Measurements from ENCODE around the gene GOLGA5. TPM values are rescaled to one million over a fixed set of nuclear protein-coding genes. Genes with fewer than 3 reads are reported as not detected.

Gene GOLGA5
- total RNA-seq, 2 donors from 2014 or later: 19.7 to 24.2 TPM

- H3K36me3 Mint-ChIP-seq (ENCODE audit: insufficient read depth in 2 of 2): no peaks in the 10 kb centered on the region
- H3K27ac Mint-ChIP-seq: no peak overlapping the region
- no peaks in the 10 kb centered on the region for H3K4me1 Mint-ChIP-seq (ENCODE audit: low read depth)
- no peak overlapping the region for H3K4me3 Mint-ChIP-seq
- DNase-seq (peak; percentile 22 to 34), ATAC-seq (replicated peaks in 1 of 2) (peak; percentile 73 to 74)
- peaks cover 0 to 1% of the 10 kb centered on the region in 2 donors for H3K9me3 Mint-ChIP-seq
- H3K27me3 Mint-ChIP-seq (ENCODE audit: low read depth): no peaks in the 10 kb centered on the region
Measured at GRCh38 chr14:92783813-92784431, 10.2 kb upstream of the GOLGA5 start.

- no peak for ATAC-seq (replicated peaks in 1 of 2)
- H3K9me3 Mint-ChIP-seq: peaks cover 10 to 13% of the 10 kb centered on the region in 2 donors
Measured at GRCh38 chr14:92785667-92786426, 8.3 kb upstream of the GOLGA5 start.

GRCh38 chr14:92786427-92786756, 7.7 kb upstream of the GOLGA5 start:
- H3K27me3 Mint-ChIP-seq (ENCODE audit: low read depth): no peaks in the 10 kb centered on the region
- DNase-seq: no peak

More at GRCh38 chr14:92785667-92786426, 8.3 kb upstream of the GOLGA5 start:
- Mint-ChIP-seq H3K27ac (no peak overlapping the region), H3K36me3 (ENCODE audit: insufficient read depth in 2 of 2) (peaks cover 7 to 15% of the 10 kb centered on the region in 2 donors), H3K4me3 (no peak overlapping the region), H3K27me3 (ENCODE audit: low read depth) (no peaks in the 10 kb centered on the region), H3K4me1 (ENCODE audit: low read depth) (no peaks in the 10 kb centered on the region)
- no peak for DNase-seq

GRCh38 chr14:92787554-92787953, 6.6 kb upstream of the GOLGA5 start:
- H3K9me3 Mint-ChIP-seq: peaks cover 13 to 16% of the 10 kb centered on the region in 2 donors
- peaks cover 11 to 20% of the 10 kb centered on the region in 2 donors for H3K36me3 Mint-ChIP-seq (ENCODE audit: insufficient read depth in 2 of 2)
- no peak for ATAC-seq (replicated peaks in 1 of 2)
- no peak for DNase-seq
- H3K27me3 Mint-ChIP-seq (ENCODE audit: low read depth): no peaks in the 10 kb centered on the region
- H3K27ac Mint-ChIP-seq: no peak overlapping the region
- no peak overlapping the region for H3K4me3 Mint-ChIP-seq
- H3K4me1 Mint-ChIP-seq (ENCODE audit: low read depth): no peaks in the 10 kb centered on the region

More at GRCh38 chr14:92786427-92786756, 7.7 kb upstream of the GOLGA5 start:
- Mint-ChIP-seq H3K27ac (no peak overlapping the region), H3K4me1 (ENCODE audit: low read depth) (no peaks in the 10 kb centered on the region), H3K9me3 (peaks cover 10 to 14% of the 10 kb centered on the region in 2 donors), H3K36me3 (ENCODE audit: insufficient read depth in 2 of 2) (peaks cover 7 to 16% of the 10 kb centered on the region in 2 donors), H3K4me3 (no peak overlapping the region)
- ATAC-seq (replicated peaks in 1 of 2): no peak

- ATAC-seq (replicated peaks in 1 of 2) (no peak), DNase-seq (no peak)
- peaks cover 15 to 23% of the 10 kb centered on the region in 2 donors for H3K36me3 Mint-ChIP-seq (ENCODE audit: insufficient read depth in 2 of 2)
- H3K4me1 Mint-ChIP-seq (ENCODE audit: low read depth): peaks cover 12% of the 10 kb centered on the region
- no peak overlapping the region for H3K27ac Mint-ChIP-seq
- no peak overlapping the region for H3K4me3 Mint-ChIP-seq
- H3K9me3 Mint-ChIP-seq: peaks cover 16 to 19% of the 10 kb centered on the region in 2 donors
- no peaks in the 10 kb centered on the region for H3K27me3 Mint-ChIP-seq (ENCODE audit: low read depth)
Measured at GRCh38 chr14:92789457-92790089, 4.5 kb upstream of the GOLGA5 start.

GRCh38 chr14:92792885-92793284, 1.2 kb upstream of the GOLGA5 start:
- Mint-ChIP-seq H3K36me3 (ENCODE audit: insufficient read depth in 2 of 2) (peaks cover 20 to 26% of the 10 kb centered on the region in 2 donors), H3K4me1 (ENCODE audit: low read depth) (peaks cover 31% of the 10 kb centered on the region), H3K9me3 (peaks cover 16 to 19% of the 10 kb centered on the region in 2 donors), H3K4me3 (peak overlapping the region in 1 of 2 donors; percentile 97), H3K27me3 (ENCODE audit: low read depth) (no peaks in the 10 kb centered on the region), H3K27ac (no peak overlapping the region)
- no peak for DNase-seq
- ATAC-seq (replicated peaks in 1 of 2): no peak

GRCh38 chr14:92794547-92794941, 439 bp downstream of the GOLGA5 start:
- peaks cover 31% of the 10 kb centered on the region for H3K4me1 Mint-ChIP-seq (ENCODE audit: low read depth)
- H3K4me3 Mint-ChIP-seq: peak overlapping the region; percentile 97 to 99
- ATAC-seq (replicated peaks in 1 of 2): no peak
- H3K27me3 Mint-ChIP-seq (ENCODE audit: low read depth): no peaks in the 10 kb centered on the region
- peak overlapping the region; percentile 97 for H3K27ac Mint-ChIP-seq
- H3K36me3 Mint-ChIP-seq (ENCODE audit: insufficient read depth in 2 of 2): peaks cover 19 to 21% of the 10 kb centered on the region in 2 donors
- peaks cover 12 to 13% of the 10 kb centered on the region in 2 donors for H3K9me3 Mint-ChIP-seq
- peak; percentile 36 for DNase-seq

GRCh38 chr14:92794961-92795360, 856 bp downstream of the GOLGA5 start:
- no peaks in the 10 kb centered on the region for H3K27me3 Mint-ChIP-seq (ENCODE audit: low read depth)
- ATAC-seq (replicated peaks in 1 of 2) (no peak), DNase-seq (no peak)
- peak overlapping the region; percentile 97 for H3K27ac Mint-ChIP-seq
- H3K4me1 Mint-ChIP-seq (ENCODE audit: low read depth): peaks cover 35% of the 10 kb centered on the region
- peak overlapping the region; percentile 97 to 99 for H3K4me3 Mint-ChIP-seq
- peaks cover 16 to 17% of the 10 kb centered on the region in 2 donors for H3K36me3 Mint-ChIP-seq (ENCODE audit: insufficient read depth in 2 of 2)
- H3K9me3 Mint-ChIP-seq: peaks cover 9% of the 10 kb centered on the region in 2 donors

GRCh38 chr14:92797935-92798653, 4.0 kb downstream of the GOLGA5 start:
- H3K27ac Mint-ChIP-seq: peak overlapping the region; percentile 55
- DNase-seq (no peak), ATAC-seq (replicated peaks in 1 of 2) (no peak)
- H3K4me1 Mint-ChIP-seq (ENCODE audit: low read depth): peaks cover 57% of the 10 kb centered on the region
- H3K4me3 Mint-ChIP-seq: no peak overlapping the region
- peaks cover 3 to 4% of the 10 kb centered on the region in 2 donors for H3K9me3 Mint-ChIP-seq
- peaks cover 6 to 10% of the 10 kb centered on the region in 2 donors for H3K36me3 Mint-ChIP-seq (ENCODE audit: insufficient read depth in 2 of 2)
- H3K27me3 Mint-ChIP-seq (ENCODE audit: low read depth): no peaks in the 10 kb centered on the region

GRCh38 chr14:92798811-92799210, 4.7 kb downstream of the GOLGA5 start:
- DNase-seq (no peak), ATAC-seq (replicated peaks in 1 of 2) (no peak)
- peaks cover 5 to 8% of the 10 kb centered on the region in 2 donors for H3K36me3 Mint-ChIP-seq (ENCODE audit: insufficient read depth in 2 of 2)
- H3K9me3 Mint-ChIP-seq: peaks cover 0 to under 1% of the 10 kb centered on the region in 2 donors
- H3K27me3 Mint-ChIP-seq (ENCODE audit: low read depth): no peaks in the 10 kb centered on the region
- H3K4me1 Mint-ChIP-seq (ENCODE audit: low read depth): peaks cover 52% of the 10 kb centered on the region
- H3K27ac Mint-ChIP-seq: no peak overlapping the region
- no peak overlapping the region for H3K4me3 Mint-ChIP-seq

- no peak for ATAC-seq (replicated peaks in 1 of 2)
- H3K27me3 Mint-ChIP-seq (ENCODE audit: low read depth): no peaks in the 10 kb centered on the region
- H3K4me1 Mint-ChIP-seq (ENCODE audit: low read depth): peaks cover 55% of the 10 kb centered on the region
- no peak for DNase-seq
- H3K9me3 Mint-ChIP-seq: no peaks in the 10 kb centered on the region
- peak overlapping the region; percentile 1 for H3K27ac Mint-ChIP-seq
- peak overlapping the region in 1 of 2 donors; percentile 60 for H3K4me3 Mint-ChIP-seq
- H3K36me3 Mint-ChIP-seq (ENCODE audit: insufficient read depth in 2 of 2): peaks cover 5 to 6% of the 10 kb centered on the region in 2 donors
Measured at GRCh38 chr14:92800012-92800411, 5.9 kb downstream of the GOLGA5 start.

GRCh38 chr14:92800525-92800924, 6.4 kb downstream of the GOLGA5 start:
- DNase-seq (no peak), ATAC-seq (replicated peaks in 1 of 2) (no peak)
- Mint-ChIP-seq H3K27me3 (ENCODE audit: low read depth) (no peaks in the 10 kb centered on the region), H3K36me3 (ENCODE audit: insufficient read depth in 2 of 2) (peaks cover 5 to 7% of the 10 kb centered on the region in 2 donors), H3K27ac (no peak overlapping the region), H3K4me1 (ENCODE audit: low read depth) (peaks cover 55% of the 10 kb centered on the region), H3K4me3 (peak overlapping the region; percentile 23 to 83), H3K9me3 (no peaks in the 10 kb centered on the region)

Measured in activated T-cell treated with anti-CD3 and anti-CD28 coated beads, Interleukin-2, amount 50 U/mL, for 72 hours (primary cell).